ENCODE measurements around the gene VMP1.

- TF ChIP-seq CTCF (IDR thresholded peaks at IDR 0.05) = no peak
- no peak for TF ChIP-seq EZH2 (IDR thresholded peaks at IDR 0.05; ENCODE audit: borderline replicate concordance, insufficient read depth, low read depth, low read length, poor library complexity, severe bottlenecking)
Measured at GRCh38 chr17:59714255-59714654, 6.8 kb downstream of the VMP1 start.

Measured in B cell (primary cell).